ENCODE data around the gene RXFP1.
"Not testable (repeated sequence)": the region's sequence is repeated elsewhere in the genome, so short reads cannot be mapped to it uniquely, and the experiment has no call there.

The RXFP1 gene

GRCh38 chr4:158644760-158645159 lies 123.1 kb downstream of the RXFP1 start:
- no peak for DNase-seq (ENCODE audit: low read depth)
- no peak overlapping the region for H3K4me3 ChIP-seq (ENCODE audit: low read length)
- TF ChIP-seq CTCF (IDR thresholded peaks at IDR 0.05; ENCODE audit: insufficient read depth, low read depth, low read length, missing control alignments), result no peak

GRCh38 chr4:158649111-158649680 lies 127.5 kb downstream of the RXFP1 start:
- H3K4me3 ChIP-seq (ENCODE audit: low read length), result no peak overlapping the region
- DNase-seq (ENCODE audit: low read depth), result peak; percentile 45
- no peak for TF ChIP-seq CTCF (IDR thresholded peaks at IDR 0.05; ENCODE audit: insufficient read depth, low read depth, low read length, missing control alignments)

- no peak for DNase-seq (ENCODE audit: low read depth)
- TF ChIP-seq CTCF (IDR thresholded peaks at IDR 0.05; ENCODE audit: insufficient read depth, low read depth, low read length, missing control alignments), result no peak
These were observed 131.2 kb downstream of the RXFP1 start for GRCh38 chr4:158652920-158653319.

GRCh38 chr4:158656439-158656838 lies 134.8 kb downstream of the RXFP1 start:
- H3K4me3 ChIP-seq (ENCODE audit: low read length), result no peak overlapping the region
- no peak for DNase-seq (ENCODE audit: low read depth)
- no peak for TF ChIP-seq CTCF (IDR thresholded peaks at IDR 0.05; ENCODE audit: insufficient read depth, low read depth, low read length, missing control alignments)

More at GRCh38 chr4:158652920-158653319, 131.2 kb downstream of the RXFP1 start:
- H3K4me3 ChIP-seq (ENCODE audit: low read length), result no peak overlapping the region

- DNase-seq (ENCODE audit: low read depth), result no peak
- H3K4me3 ChIP-seq (ENCODE audit: low read length), result no peak overlapping the region
- TF ChIP-seq CTCF (IDR thresholded peaks at IDR 0.05; ENCODE audit: insufficient read depth, low read depth, low read length, missing control alignments), result no peak
These were observed 135.6 kb downstream of the RXFP1 start for GRCh38 chr4:158657291-158657690.

GRCh38 chr4:158663255-158663654 lies 141.6 kb downstream of the RXFP1 start:
- not testable (repeated sequence) for DNase-seq (ENCODE audit: low read depth); H3K4me3 ChIP-seq (ENCODE audit: low read length)

GRCh38 chr4:158663707-158664625 lies 142.3 kb downstream of the RXFP1 start:
- H3K4me3 ChIP-seq (ENCODE audit: low read length); DNase-seq (ENCODE audit: low read depth): not testable (repeated sequence)

GRCh38 chr4:158664806-158665205 lies 143.1 kb downstream of the RXFP1 start:
- no peak overlapping the region for H3K4me3 ChIP-seq (ENCODE audit: low read length)
- no peak for TF ChIP-seq CTCF (IDR thresholded peaks at IDR 0.05; ENCODE audit: insufficient read depth, low read depth, low read length, missing control alignments)

More at GRCh38 chr4:158664806-158665205, 143.1 kb downstream of the RXFP1 start:
- DNase-seq (ENCODE audit: low read depth), result no peak

Data from epithelial cell of esophagus (primary cell).